Measurements from ENCODE around the gene FLT3.

- no peak for TF ChIP-seq POLR2AphosphoS5 (IDR thresholded peaks at IDR 0.05; ENCODE audit: borderline replicate concordance, low read depth, low read length)
- no peak for TF ChIP-seq EZH2 (IDR thresholded peaks at IDR 0.05)
These were observed 77.4 kb downstream of the FLT3 start for GRCh38 chr13:28022848-28023518.

All from SK-N-MC (cell line).